Activated T-cell treated with anti-CD3 and anti-CD28 coated beads, Interleukin-2, amount 50 U/mL, for 72 hours (primary cell): ENCODE data around the gene FMNL3. TPM values are rescaled to one million over a fixed set of nuclear protein-coding genes. Genes with fewer than 3 reads are reported as not detected.

Experiments
- ATAC-seq, 2 donors: fragments of 150-1000 bp; cut with Tn5 transposase; replicated peaks in 1 of 2; 2 replicates each; pipeline ENCODE4 v1.10.0; 2021; ENCODE audit warnings: moderate library complexity in 2 of 2, mild to moderate bottlenecking in 1 of 2
- DNase-seq, 2 donors: peaks; one replicate each; pipeline ENCODE4 v3.0.0; 2021 to 2022; ENCODE audit warnings: mixed read lengths in 1 of 2
- H3K27ac Mint-ChIP-seq: one replicate; pipeline ENCODE4 v1.8.0; 2022; ENCODE audit warnings: mild to moderate bottlenecking, moderate library complexity, mixed read lengths
- H3K27me3 Mint-ChIP-seq: one replicate; pipeline ENCODE4 v1.8.0; 2022; ENCODE audit warnings: low read depth, mixed read lengths
- H3K36me3 Mint-ChIP-seq, 2 donors: one replicate each; pipeline ENCODE4 v1.8.0; 2022; ENCODE audit warnings: mixed read lengths in 2 of 2, mild to moderate bottlenecking in 1 of 2; ENCODE audit not compliant: insufficient read depth in 2 of 2
- H3K4me1 Mint-ChIP-seq: one replicate; pipeline ENCODE4 v1.8.0; 2022; ENCODE audit warnings: low read depth, mixed read lengths
- H3K4me3 Mint-ChIP-seq, 2 donors: one replicate each; pipeline ENCODE4 v1.8.0; 2022; ENCODE audit warnings: mild to moderate bottlenecking in 2 of 2, mixed read lengths in 2 of 2, moderate library complexity in 2 of 2
- H3K9me3 Mint-ChIP-seq, 2 donors: one replicate each; pipeline ENCODE4 v1.8.0; 2022; ENCODE audit warnings: mixed read lengths in 2 of 2
- total RNA-seq, 2 donors: library from RNA; stranded (reverse); gene quantifications; one replicate each; pipeline ENCODE4 v1.2.3, GENCODE V29; 2022

The FMNL3 gene
- total RNA-seq, 2 donors from 2014 or later, result 40.6 to 42.0 TPM

- peak overlapping the region; percentile 84 for H3K27ac Mint-ChIP-seq
- no peak for DNase-seq
- peaks cover 97% of the 10 kb centered on the region for H3K4me1 Mint-ChIP-seq
- H3K9me3 Mint-ChIP-seq, result no peaks in the 10 kb centered on the region
- no peaks in the 10 kb centered on the region for H3K27me3 Mint-ChIP-seq
- peaks cover 0 to 5% of the 10 kb centered on the region in 2 donors for H3K36me3 Mint-ChIP-seq
- no peak for ATAC-seq
- peak overlapping the region in 1 of 2 donors; percentile 63 for H3K4me3 Mint-ChIP-seq
Observed at GRCh38 chr12:49665384-49665783, 41.8 kb downstream of the FMNL3 start.

GRCh38 chr12:49664591-49665239 is 42.5 kb downstream of the FMNL3 start:
- Mint-ChIP-seq H3K27ac (peak overlapping the region; percentile 84), H3K9me3 (no peaks in the 10 kb centered on the region), H3K4me1 (peaks cover 93% of the 10 kb centered on the region), H3K36me3 (peaks cover 0 to 8% of the 10 kb centered on the region in 2 donors), H3K27me3 (no peaks in the 10 kb centered on the region), H3K4me3 (peak overlapping the region; percentile 10 to 63)
- DNase-seq (no peak), ATAC-seq (peak in 1 of 2 donors; percentile 10)

- peak overlapping the region; percentile 84 for H3K27ac Mint-ChIP-seq
Observed at GRCh38 chr12:49664167-49664566, 43.0 kb downstream of the FMNL3 start.

GRCh38 chr12:49662998-49663843 is 44.0 kb downstream of the FMNL3 start:
- Mint-ChIP-seq H3K9me3 (no peaks in the 10 kb centered on the region), H3K4me3 (peak overlapping the region; percentile 67 to 73), H3K27ac (peak overlapping the region; percentile 94), H3K27me3 (no peaks in the 10 kb centered on the region), H3K36me3 (peaks cover 0 to 10% of the 10 kb centered on the region in 2 donors), H3K4me1 (peaks cover 78% of the 10 kb centered on the region)
- peak; percentile 78 to 84 for ATAC-seq
- DNase-seq, result peak; percentile 76 to 78

More at GRCh38 chr12:49664167-49664566, 43.0 kb downstream of the FMNL3 start:
- no peak for DNase-seq
- H3K36me3 Mint-ChIP-seq, result peaks cover 0 to 10% of the 10 kb centered on the region in 2 donors
- peak overlapping the region in 1 of 2 donors; percentile 23 for H3K4me3 Mint-ChIP-seq
- no peaks in the 10 kb centered on the region for H3K9me3 Mint-ChIP-seq
- ATAC-seq, result no peak
- no peaks in the 10 kb centered on the region for H3K27me3 Mint-ChIP-seq
- peaks cover 88% of the 10 kb centered on the region for H3K4me1 Mint-ChIP-seq

- ATAC-seq, result no peak
- Mint-ChIP-seq H3K4me3 (peak overlapping the region; percentile 67 to 73), H3K27ac (peak overlapping the region; percentile 9)
Observed at GRCh38 chr12:49661746-49662145, 45.5 kb downstream of the FMNL3 start.

DNA sequence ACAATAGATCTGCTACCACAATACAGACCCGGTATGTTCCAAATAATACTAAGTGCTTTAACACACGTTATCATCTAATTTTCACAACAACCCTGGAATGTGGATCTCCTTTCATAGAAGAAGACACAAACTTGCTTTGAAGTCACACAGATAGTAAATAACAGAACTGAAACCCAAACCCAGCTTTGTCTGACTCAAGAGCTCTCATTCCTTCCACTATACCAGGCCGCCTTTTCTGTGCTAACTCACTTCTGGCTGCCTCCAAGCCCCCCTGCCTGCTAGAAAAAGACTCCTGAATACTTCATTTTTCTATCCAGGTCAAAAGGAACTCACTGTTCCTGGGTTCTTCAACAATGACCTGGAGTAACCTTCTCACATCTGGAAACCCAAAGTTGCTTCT is 46.0 kb downstream of the FMNL3 start:
- Mint-ChIP-seq H3K4me3 (peak overlapping the region; percentile 67 to 73), H3K36me3 (peaks cover 4 to 16% of the 10 kb centered on the region in 2 donors), H3K27me3 (no peaks in the 10 kb centered on the region), H3K4me1 (peaks cover 72% of the 10 kb centered on the region), H3K27ac (peak overlapping the region; percentile 9), H3K9me3 (no peaks in the 10 kb centered on the region)
- ATAC-seq (peak; percentile 78 to 86), DNase-seq (peak; percentile 47 to 59)

More at GRCh38 chr12:49661746-49662145, 45.5 kb downstream of the FMNL3 start:
- no peaks in the 10 kb centered on the region for H3K9me3 Mint-ChIP-seq
- no peak for DNase-seq
- H3K27me3 Mint-ChIP-seq, result no peaks in the 10 kb centered on the region
- peaks cover 4 to 16% of the 10 kb centered on the region in 2 donors for H3K36me3 Mint-ChIP-seq
- peaks cover 72% of the 10 kb centered on the region for H3K4me1 Mint-ChIP-seq

DNA sequence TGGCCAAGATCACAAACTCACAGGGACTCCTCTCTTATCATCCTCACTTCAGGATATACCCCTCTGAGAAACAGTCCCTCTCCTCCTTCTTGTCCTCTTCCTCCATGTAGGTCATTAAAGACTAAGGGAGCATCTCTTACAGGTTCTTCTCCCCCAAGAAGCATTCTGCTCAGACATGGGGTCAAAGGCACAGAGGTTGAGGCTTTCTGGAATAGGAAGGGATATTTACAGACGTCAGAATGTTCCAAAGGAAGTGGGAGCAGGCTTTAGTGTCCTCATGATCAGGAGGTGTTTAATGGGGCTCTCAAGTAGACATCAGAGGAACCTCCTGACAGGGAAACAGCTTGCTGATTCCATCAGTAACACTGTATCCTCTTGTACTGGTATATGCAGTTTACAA is 47.5 kb downstream of the FMNL3 start:
- peaks cover 65% of the 10 kb centered on the region for H3K4me1 Mint-ChIP-seq
- H3K36me3 Mint-ChIP-seq, result peaks cover 4 to 16% of the 10 kb centered on the region in 2 donors
- DNase-seq (no peak), ATAC-seq (no peak)
- no peak overlapping the region for H3K27ac Mint-ChIP-seq
- H3K4me3 Mint-ChIP-seq, result no peak overlapping the region
- no peaks in the 10 kb centered on the region for H3K9me3 Mint-ChIP-seq
- no peaks in the 10 kb centered on the region for H3K27me3 Mint-ChIP-seq

DNA sequence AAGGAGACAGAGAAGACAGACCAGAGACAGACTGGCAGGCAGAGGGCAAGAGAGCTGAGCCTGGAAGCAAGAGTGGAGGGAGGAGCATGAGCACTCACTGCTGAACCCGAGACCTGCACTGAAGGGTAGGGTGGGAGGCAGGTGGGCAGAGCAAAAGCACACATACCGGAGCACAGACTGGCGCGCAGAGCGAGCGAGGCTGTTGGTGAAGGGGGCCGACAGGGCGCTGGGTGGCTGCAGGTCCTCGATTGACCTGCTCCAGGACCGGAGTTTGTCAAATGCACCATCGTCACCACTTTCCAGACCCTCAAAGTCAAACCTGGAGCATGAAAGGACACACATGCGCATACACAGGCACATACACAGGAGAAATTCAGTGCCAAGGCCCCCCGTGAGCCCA is 48.9 kb downstream of the FMNL3 start:
- Mint-ChIP-seq H3K4me3 (no peak overlapping the region), H3K9me3 (no peaks in the 10 kb centered on the region), H3K27me3 (no peaks in the 10 kb centered on the region), H3K4me1 (peaks cover 50% of the 10 kb centered on the region), H3K36me3 (peaks cover 4 to 16% of the 10 kb centered on the region in 2 donors), H3K27ac (no peak overlapping the region)
- DNase-seq (no peak), ATAC-seq (no peak)

GRCh38 chr12:49655595-49656236 is 51.5 kb downstream of the FMNL3 start:
- Mint-ChIP-seq H3K36me3 (peaks cover 4 to 12% of the 10 kb centered on the region in 2 donors), H3K9me3 (no peaks in the 10 kb centered on the region), H3K4me3 (no peak overlapping the region), H3K4me1 (peaks cover 25% of the 10 kb centered on the region), H3K27me3 (no peaks in the 10 kb centered on the region), H3K27ac (no peak overlapping the region)
- DNase-seq, result no peak
- ATAC-seq, result no peak

GRCh38 chr12:49654715-49655114 is 52.5 kb downstream of the FMNL3 start:
- H3K36me3 Mint-ChIP-seq, result peaks cover 4 to 13% of the 10 kb centered on the region in 2 donors

GRCh38 chr12:49652921-49653520 is 54.2 kb downstream of the FMNL3 start:
- ATAC-seq (no peak), DNase-seq (no peak)
- H3K36me3 Mint-ChIP-seq, result peaks cover 3 to 10% of the 10 kb centered on the region in 2 donors
- H3K27ac Mint-ChIP-seq, result no peak overlapping the region
- H3K27me3 Mint-ChIP-seq, result no peaks in the 10 kb centered on the region
- H3K4me3 Mint-ChIP-seq, result no peak overlapping the region
- no peaks in the 10 kb centered on the region for H3K9me3 Mint-ChIP-seq
- peaks cover 23% of the 10 kb centered on the region for H3K4me1 Mint-ChIP-seq

More at GRCh38 chr12:49654715-49655114, 52.5 kb downstream of the FMNL3 start:
- Mint-ChIP-seq H3K4me3 (no peak overlapping the region), H3K27me3 (no peaks in the 10 kb centered on the region), H3K4me1 (peaks cover 19% of the 10 kb centered on the region), H3K27ac (no peak overlapping the region), H3K9me3 (no peaks in the 10 kb centered on the region)
- DNase-seq (no peak), ATAC-seq (no peak)

- no peak overlapping the region for H3K27ac Mint-ChIP-seq
Observed at GRCh38 chr12:49651855-49652254, 55.4 kb downstream of the FMNL3 start.

More at GRCh38 chr12:49651855-49652254, 55.4 kb downstream of the FMNL3 start:
- Mint-ChIP-seq H3K36me3 (peaks cover 0 to 5% of the 10 kb centered on the region in 2 donors), H3K4me3 (no peak overlapping the region), H3K9me3 (no peaks in the 10 kb centered on the region), H3K4me1 (peaks cover 19% of the 10 kb centered on the region), H3K27me3 (no peaks in the 10 kb centered on the region)
- ATAC-seq (no peak), DNase-seq (no peak)
